Testis (tissue), 3 donors: ENCODE data around the gene MSL1. TPM values are rescaled to one million over a fixed set of nuclear protein-coding genes. Genes with fewer than 3 reads are reported as not detected.
A peak's percentile ranks its signal among the peaks of the same experiment; 100 is the strongest.

ENCODE experiments used
- DNase-seq: peaks from one replicate; pipeline ENCODE4 v3.0.0-alpha.2; 2019
- H3K27ac ChIP-seq, 2 donors: fragments of 200-600 bp; sonication (generic); one replicate each; pipeline ENCODE4 v1.5.1; 2019
- H3K27me3 ChIP-seq: fragments of 200-600 bp; sonication (generic); one replicate; pipeline ENCODE4 v1.5.1; 2019
- H3K36me3 ChIP-seq: fragments of 200-600 bp; sonication (generic); one replicate; pipeline ENCODE4 v1.5.1; 2017; ENCODE audit warnings: low read depth; ENCODE audit errors: missing control alignments
- H3K4me1 ChIP-seq: fragments of 200-600 bp; sonication (generic); one replicate; pipeline ENCODE4 v1.5.1; 2019
- H3K4me3 ChIP-seq, 2 donors: fragments of 200-600 bp; sonication (generic); one replicate each; pipeline ENCODE4 v1.5.1; 2017 to 2019
- H3K9me3 ChIP-seq: fragments of 200-600 bp; sonication (generic); one replicate; pipeline ENCODE4 v1.5.1; 2017
- CTCF ChIP-seq, 3 experiments: fragments of 450-650 bp in 2 of 3; fragments of 200-600 bp in 1 of 3; sonication (generic) in 1 of 3; IDR thresholded peaks; one replicate each; pipeline ENCODE4 v1.5.1; 2016 to 2019; ENCODE audit warnings: antibody characterized with exemption in 3 of 3, mild to moderate bottlenecking in 2 of 3, moderate library complexity in 1 of 3
- POLR2A ChIP-seq: fragments of 450-650 bp; IDR thresholded peaks from one replicate; pipeline ENCODE4 v1.6.1; 2017; ENCODE audit warnings: antibody characterized with exemption, mild to moderate bottlenecking, moderate library complexity
- WGBS, 2 donors: methylation state at CpG; one replicate each; pipeline ENCODE4 v1.1.5; 2018; 5-methylcytosine and 5-hydroxymethylcytosine counted together
- intact Hi-C: fragments of 100-400 bp; cut with DNase I; formaldehyde crosslinking; loops from one replicate; pipeline ENCODE4 v1.15.1; 2023; ENCODE audit warnings: low total_unique reads
- polyA plus RNA-seq: library from polyadenylated mRNA; stranded (reverse); fragments of 350-450 nt; fragmentation: Illumina TruSeq; extraction: RNeasy Lipid Tissue Mini Kit (QIAGEN cat#74804); gene quantifications from one replicate; pipeline ENCODE4 v1.2.3, GENCODE V29; 2014; ENCODE audit warnings: low read depth, low replicate concordance; ENCODE audit not compliant: insufficient read depth
- total RNA-seq, 2 donors: library from RNA; depleted of rRNA; stranded (reverse); fragments of >200 nt; gene quantifications; one replicate each; pipeline ENCODE4 v1.2.3, GENCODE V29; 2016

MSL1 gene
- total and polyA plus RNA-seq, 3 donors from 2014 or later, result 129 to 161 (median 157) TPM

- 2 to 3% methylated on average over 40 to 47 of the region's 52 CpGs for WGBS, 2 donors
- H3K9me3 ChIP-seq, result no peaks in the 10 kb centered on the region
- peak overlapping the region; percentile 95 to 99 for H3K27ac ChIP-seq
- H3K4me3 ChIP-seq, result peak overlapping the region; percentile 73 to 92
- H3K4me1 ChIP-seq, result peaks cover 57% of the 10 kb centered on the region
- TF ChIP-seq CTCF (IDR thresholded peaks at IDR 0.05) (no peak), POLR2A (peak; percentile 62)
- H3K36me3 ChIP-seq, result no peaks in the 10 kb centered on the region
- peak; percentile 100 for DNase-seq
- no peaks in the 10 kb centered on the region for H3K27me3 ChIP-seq
- intact Hi-C loops, result no loop called here
Measured at GRCh38 chr17:40098846-40099618, 22.7 kb upstream of the MSL1 start.

GRCh38 chr17:40099619-40100418 lies 22.0 kb upstream of the MSL1 start:
- Histone ChIP-seq H3K4me1 (peaks cover 61% of the 10 kb centered on the region), H3K36me3 (no peaks in the 10 kb centered on the region), H3K4me3 (peak overlapping the region; percentile 73 to 92), H3K27ac (peak overlapping the region; percentile 95 to 99), H3K27me3 (no peaks in the 10 kb centered on the region), H3K9me3 (no peaks in the 10 kb centered on the region)
- intact Hi-C loops, result no loop called here
- no peak for DNase-seq
- whole genome bisulfite sequencing, 2 donors, result 1 to 2% methylated on average over 25 to 31 of the region's 31 CpGs
- TF ChIP-seq POLR2A (no peak), CTCF (IDR thresholded peaks at IDR 0.05) (no peak)

- Histone ChIP-seq H3K27ac (peak within 1 kb of the TSS; percentile 95 to 99), H3K4me3 (peak within 1 kb of the TSS; percentile 73 to 92), H3K27me3 (no peaks in the 10 kb centered on the region), H3K36me3 (no peaks in the 10 kb centered on the region), H3K4me1 (peaks cover 66% of the 10 kb centered on the region), H3K9me3 (no peaks in the 10 kb centered on the region)
- WGBS, 2 donors, result 0% methylated on average over 4 to 16 of the region's 16 CpGs
- intact Hi-C loops, result no loop called here
- no peak for DNase-seq
- TF ChIP-seq POLR2A (peak; percentile 94), CTCF (IDR thresholded peaks at IDR 0.05) (peak in 1 of 3 experiments; percentile 2)
Measured at GRCh38 chr17:40100419-40100668, 21.4 kb upstream of the MSL1 start, which contains the start of gene NR1D1. TSS of gene NR1D1 (minus strand) at chr17:40100589. CDS start at chr17:40100094, 495 bp downstream.

GRCh38 chr17:40100669-40101366 lies 21.0 kb upstream of the MSL1 start:
- peaks cover 71% of the 10 kb centered on the region for H3K4me1 ChIP-seq
- intact Hi-C loops, result no loop called here
- 0 to 1% methylated on average over 10 to 25 of the region's 25 CpGs for WGBS, 2 donors

More at GRCh38 chr17:40100669-40101366, 21.0 kb upstream of the MSL1 start:
- TF ChIP-seq POLR2A (no peak), CTCF (IDR thresholded peaks at IDR 0.05) (peak in 1 of 3 experiments; percentile 0)
- Histone ChIP-seq H3K27me3 (no peaks in the 10 kb centered on the region), H3K9me3 (no peaks in the 10 kb centered on the region), H3K4me3 (peak overlapping the region; percentile 73 to 92), H3K36me3 (no peaks in the 10 kb centered on the region), H3K27ac (peak overlapping the region; percentile 95 to 99)
- peak; percentile 98 for DNase-seq
